Loucy (cell line): ENCODE data around the gene OR8B12.

ENCODE experiments used
- H2AFZ ChIP-seq: fragments of 200-600 bp; sonication (generic); 2 replicates; pipeline ENCODE4 v1.6.0; 2016; ENCODE audit warnings: antibody characterized with exemption, mild to moderate bottlenecking, low read length, moderate library complexity
- H3F3A ChIP-seq: fragments of 200-600 bp; 2 replicates; pipeline ENCODE4 v1.6.0; 2016; ENCODE audit warnings: antibody characterized with exemption, low read depth, mild to moderate bottlenecking
- H3K27me3 ChIP-seq: fragments of 200-600 bp; sonication (generic); 2 replicates; pipeline ENCODE4 v1.6.1; 2014; ENCODE audit warnings: low read length, mild to moderate bottlenecking; ENCODE audit not compliant: insufficient read depth, poor library complexity, severe bottlenecking
- H3K36me3 ChIP-seq: fragments of 200-600 bp; sonication (generic); 2 replicates; pipeline ENCODE4 v1.6.1; 2016; ENCODE audit warnings: low read length; ENCODE audit not compliant: insufficient read depth
- H3K4me1 ChIP-seq: fragments of 200-600 bp; sonication (generic); 2 replicates; pipeline ENCODE4 v1.5.1; 2014; ENCODE audit warnings: low read length, mild to moderate bottlenecking; ENCODE audit not compliant: insufficient read depth, poor library complexity, severe bottlenecking
- H3K4me2 ChIP-seq: fragments of 200-600 bp; sonication (generic); 2 replicates; pipeline ENCODE4 v1.6.0; 2014; ENCODE audit warnings: antibody characterized with exemption, low read length, low read depth, mild to moderate bottlenecking; ENCODE audit not compliant: poor library complexity, severe bottlenecking
- H3K4me3 ChIP-seq: fragments of 200-600 bp; sonication (generic); 2 replicates; pipeline ENCODE4 v1.5.1; 2014; ENCODE audit warnings: low read length, mild to moderate bottlenecking, mixed read lengths; ENCODE audit not compliant: poor library complexity, severe bottlenecking
- H3K79me2 ChIP-seq: fragments of 200-600 bp; sonication (generic); 2 replicates; pipeline ENCODE4 v1.6.1; 2014; ENCODE audit warnings: low read length; ENCODE audit not compliant: insufficient read depth
- H3K9ac ChIP-seq: fragments of 200-600 bp; sonication (generic); 2 replicates; pipeline ENCODE4 v1.6.0; 2014; ENCODE audit warnings: mild to moderate bottlenecking, low read depth, low read length, moderate library complexity; ENCODE audit not compliant: poor library complexity, severe bottlenecking
- H3K9me2 ChIP-seq: fragments of 200-600 bp; sonication (generic); replicated peaks from 2 replicates; pipeline ENCODE4 v1.6.1; 2016; ENCODE audit warnings: low read depth, low read length, mixed read lengths
- H3K9me3 ChIP-seq: fragments of 200-600 bp; sonication (generic); 2 replicates; pipeline ENCODE4 v1.6.1; 2014; ENCODE audit warnings: mild to moderate bottlenecking, antibody characterized with exemption, low read length, low read depth; ENCODE audit not compliant: insufficient read depth
- H4K20me1 ChIP-seq: fragments of 200-600 bp; sonication (generic); 2 replicates; pipeline ENCODE4 v1.6.0; 2014; ENCODE audit warnings: antibody characterized with exemption, low read length, mild to moderate bottlenecking; ENCODE audit not compliant: insufficient read depth, poor library complexity, severe bottlenecking
- CTCF ChIP-seq: fragments of 200-600 bp; sonication (generic); conservative IDR thresholded peaks from 2 replicates; pipeline ENCODE4 v1.5.1; 2014; ENCODE audit warnings: mild to moderate bottlenecking, antibody characterized with exemption, low read length
- EZH2phosphoT487 ChIP-seq: fragments of 200-600 bp; IDR thresholded peaks from 2 replicates; pipeline ENCODE4 v1.6.1; 2018; ENCODE audit warnings: antibody characterized with exemption, mild to moderate bottlenecking, moderate library complexity, borderline replicate concordance

OR8B12 gene

DNA sequence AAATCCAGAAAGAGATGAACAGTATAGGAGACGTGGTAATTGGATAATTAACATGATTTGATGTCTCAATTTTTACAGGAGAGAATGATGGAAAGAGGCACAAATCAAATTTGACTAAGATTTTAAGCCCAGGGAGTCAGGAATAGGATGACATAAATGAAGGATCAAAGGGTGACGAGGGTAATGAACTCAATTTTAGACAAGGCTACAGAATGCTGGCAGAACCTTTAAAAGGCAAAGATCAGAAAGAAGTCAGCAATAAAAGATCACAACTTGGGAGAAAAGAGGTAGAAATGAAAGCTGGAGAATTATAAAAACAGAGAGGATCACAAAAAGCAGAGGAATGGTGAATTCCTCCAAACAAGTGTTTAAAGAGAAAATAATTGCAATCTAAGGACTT is 13.4 kb upstream of the OR8B12 start:
- H3K36me3 ChIP-seq, result no peaks in the 10 kb centered on the region
- no peak overlapping the region for H2AFZ ChIP-seq
- TF ChIP-seq EZH2phosphoT487 (no peak), CTCF (no peak)
- no peak overlapping the region for H3K9ac ChIP-seq
- no peaks in the 10 kb centered on the region for H3K79me2 ChIP-seq
- H3F3A ChIP-seq, result no peaks in the 10 kb centered on the region
- no peak overlapping the region for H3K4me2 ChIP-seq
- no peak overlapping the region for H3K4me3 ChIP-seq
- H4K20me1 ChIP-seq, result no peaks in the 10 kb centered on the region
- H3K4me1 ChIP-seq, result no peaks in the 10 kb centered on the region
- H3K27me3 ChIP-seq, result no peaks in the 10 kb centered on the region
- H3K9me2 ChIP-seq, result no peaks in the 10 kb centered on the region
- H3K9me3 ChIP-seq, result no peaks in the 10 kb centered on the region

- no peak overlapping the region for H3K4me2 ChIP-seq
- no peak overlapping the region for H2AFZ ChIP-seq
- no peaks in the 10 kb centered on the region for H3K79me2 ChIP-seq
- no peaks in the 10 kb centered on the region for H3K27me3 ChIP-seq
- H3K4me3 ChIP-seq, result no peak overlapping the region
- no peak for TF ChIP-seq EZH2phosphoT487
- no peak for TF ChIP-seq CTCF
- H3K9me2 ChIP-seq, result no peaks in the 10 kb centered on the region
- H4K20me1 ChIP-seq, result no peaks in the 10 kb centered on the region
- no peaks in the 10 kb centered on the region for H3F3A ChIP-seq
- H3K9ac ChIP-seq, result no peak overlapping the region
- no peaks in the 10 kb centered on the region for H3K36me3 ChIP-seq
- H3K4me1 ChIP-seq, result no peaks in the 10 kb centered on the region
- H3K9me3 ChIP-seq, result no peaks in the 10 kb centered on the region
Observed at GRCh38 chr11:124551987-124552386, 8.5 kb upstream of the OR8B12 start.

DNA sequence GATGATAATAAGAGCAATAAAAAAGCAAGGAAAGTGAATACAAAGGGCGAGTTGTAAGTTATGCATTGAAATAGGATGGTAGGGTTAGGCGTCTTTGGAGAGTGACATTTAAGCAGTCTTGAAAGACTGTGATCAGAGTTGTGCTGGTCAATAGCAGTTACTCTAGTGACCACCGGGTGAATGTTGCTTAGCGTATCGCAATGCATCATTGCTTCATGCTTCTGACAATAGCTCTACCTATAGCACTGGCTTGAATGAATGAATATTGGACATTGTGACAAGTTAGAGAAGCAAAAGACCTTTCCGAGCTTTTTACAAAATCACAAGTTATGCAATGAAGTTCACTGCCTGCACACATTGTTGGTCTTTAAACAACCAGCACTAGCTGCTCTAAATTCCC is 7.7 kb upstream of the OR8B12 start:
- Histone ChIP-seq H3K27me3 (no peaks in the 10 kb centered on the region), H2AFZ (no peak overlapping the region), H3F3A (no peaks in the 10 kb centered on the region), H3K36me3 (no peaks in the 10 kb centered on the region), H3K4me1 (no peaks in the 10 kb centered on the region), H3K9ac (no peak overlapping the region), H3K9me2 (no peaks in the 10 kb centered on the region), H3K79me2 (no peaks in the 10 kb centered on the region), H3K9me3 (no peaks in the 10 kb centered on the region), H3K4me3 (no peak overlapping the region), H3K4me2 (no peak overlapping the region), H4K20me1 (no peaks in the 10 kb centered on the region)
- TF ChIP-seq EZH2phosphoT487 (no peak), CTCF (no peak; the same call in 1 of the 2 replicates)
